T-cell (primary cell): ENCODE measurements around the gene PRKCD. TPM values are rescaled to one million over a fixed set of nuclear protein-coding genes. Genes with fewer than 3 reads are reported as not detected.

Source experiments
- ATAC-seq, 4 experiments: fragments of 200-7000 bp in 3 of 4; fragments of 150-1000 bp in 1 of 4; cut with Tn5 transposase; replicated peaks in 1 of 4; 1 replicate in 3 of 4; 2 replicates in 1 of 4; pipeline ENCODE4 v1.10.0; 2021; ENCODE audit warnings: moderate library complexity in 3 of 4, mild to moderate bottlenecking in 2 of 4, moderate number of reproducible peaks in 1 of 4
- CTCF ChIA-PET, 2 donors: fragments of 300-600 bp; sonication (Branson Sonifier 250); formaldehyde crosslinking; loops; one replicate each; lab custom pipeline; 2022; ENCODE audit warnings: antibody characterized with exemption in 2 of 2; lab: Charles Lee
- POLR2A ChIA-PET, 2 donors: fragments of 300-600 bp; sonication (Branson Sonifier 250); formaldehyde crosslinking; loops; one replicate each; lab custom pipeline; 2022; ENCODE audit warnings: antibody characterized with exemption in 2 of 2; lab: Charles Lee
- DNase-seq, 35 experiments: peaks; one replicate each; pipeline versions ENCODE4 v3.0.0 to v3.0.0-alpha.2; 2013 to 2023
- H3K27ac ChIP-seq: one replicate; pipeline ENCODE4 v1.5.1; 2013; ENCODE audit warnings: low read length
- H3K27me3 ChIP-seq, 2 experiments: replicated peaks in 1 of 2; 1 replicate in 1 of 2; 2 replicates in 1 of 2; pipeline versions ENCODE4 v1.6.1 to v1.7.0; 2013; ENCODE audit warnings: low read length in 1 of 2, mixed read lengths in 1 of 2; ENCODE audit not compliant: control insufficient read depth in 2 of 2, insufficient read depth in 2 of 2; ENCODE audit errors: extremely low read depth in 1 of 2
- H3K36me3 ChIP-seq, 2 donors: 1 replicate in 1 of 2; 2 replicates in 1 of 2; pipeline versions ENCODE4 v1.6.1 to v1.7.0; 2013; ENCODE audit warnings: low read length in 1 of 2; ENCODE audit not compliant: control insufficient read depth in 2 of 2, insufficient read depth in 1 of 2; ENCODE audit errors: extremely low read depth in 1 of 2
- H3K4me1 ChIP-seq, 2 experiments: 1 replicate in 1 of 2; 2 replicates in 1 of 2; pipeline versions ENCODE4 v1.6.1 to v1.7.0; 2013; ENCODE audit warnings: low read length in 2 of 2, mixed read lengths in 1 of 2; ENCODE audit not compliant: insufficient read depth in 2 of 2, control insufficient read depth in 1 of 2; ENCODE audit errors: extremely low read depth in 1 of 2
- H3K4me3 ChIP-seq, 2 donors: 1 replicate in 1 of 2; 2 replicates in 1 of 2; pipeline versions ENCODE4 v1.5.1 to v1.7.0; 2013; ENCODE audit warnings: mild to moderate bottlenecking in 2 of 2, low read length in 1 of 2, moderate library complexity in 1 of 2; ENCODE audit not compliant: control insufficient read depth in 1 of 2; ENCODE audit errors: extremely low read depth in 1 of 2
- H3K9me3 ChIP-seq: 2 replicates; pipeline ENCODE4 v1.7.0; 2013
- H3K27ac Mint-ChIP-seq, 2 donors: one replicate each; pipeline ENCODE4 v1.8.0; 2020 to 2021; ENCODE audit warnings: mild to moderate bottlenecking in 2 of 2, mixed read lengths in 2 of 2
- H3K27me3 Mint-ChIP-seq, 2 donors: one replicate each; pipeline ENCODE4 v1.8.0; 2021 to 2022; ENCODE audit warnings: mixed read lengths in 2 of 2
- H3K36me3 Mint-ChIP-seq: one replicate; pipeline ENCODE4 v1.8.0; 2021; ENCODE audit warnings: mixed read lengths
- H3K4me1 Mint-ChIP-seq, 3 donors: one replicate each; pipeline ENCODE4 v1.8.0; 2020 to 2022; ENCODE audit warnings: mixed read lengths in 3 of 3, mild to moderate bottlenecking in 1 of 3
- H3K4me3 Mint-ChIP-seq, 3 donors: one replicate each; pipeline ENCODE4 v1.8.0; 2020 to 2022; ENCODE audit warnings: mild to moderate bottlenecking in 3 of 3, mixed read lengths in 3 of 3, moderate library complexity in 3 of 3
- H3K9me3 Mint-ChIP-seq, 3 donors: one replicate each; pipeline ENCODE4 v1.8.0; 2020 to 2022; ENCODE audit warnings: mixed read lengths in 3 of 3
- WGBS: methylation state at CpG from one replicate; pipeline ENCODE4 v1.1.5; 2013; ENCODE audit warnings: missing lambda C conversion rate; ENCODE audit not compliant: insufficient coverage; 5-methylcytosine and 5-hydroxymethylcytosine counted together
- total RNA-seq, 35 experiments: library from RNA in 6 of 35; stranded (reverse) in 6 of 35; fragments of 120-200 nt in 1 of 35; gene quantifications; one replicate each; pipeline versions ENCODE4 v1.2.1 to v1.2.4 and lab custom pipeline; 2013 to 2026

PRKCD gene
- total RNA-seq, 5 donors from 2014 or later (not counting 1 experiment from before 2014, with no cell fraction given) = 15.3 to 23.3 (median 19.2) TPM

GRCh38 chr3:53224026-53224425 is 63.0 kb downstream of the PRKCD start:
- no peaks in the 10 kb centered on the region for H3K9me3 ChIP-seq
- H3K4me3 Mint-ChIP-seq = no peak overlapping the region
- ATAC-seq = no peak
- 100% methylated on average over 3 of the region's 5 CpGs for WGBS
- H3K27ac ChIP-seq = no peak overlapping the region
- no peak overlapping the region for H3K27ac Mint-ChIP-seq
- ChIA-PET POLR2A (interaction anchor here (0.5 to 0.6 kb wide), 2 partner anchors 24 to 88 kb away, joined by 6 to 8 read pairs; no protein-coding TSS in a partner anchor), CTCF (interaction anchor here in 1 of 2 donors (0.6 kb wide), 1 partner anchor 50 kb away, joined by 6 read pairs; no protein-coding TSS in a partner anchor)
- no peaks in the 10 kb centered on the region for H3K27me3 Mint-ChIP-seq
- H3K4me3 ChIP-seq = no peak overlapping the region
- peaks cover 16 to 47% of the 10 kb centered on the region in 2 donors for H3K36me3 ChIP-seq
- no peaks in the 10 kb centered on the region for H3K4me1 ChIP-seq
- peaks cover 32% of the 10 kb centered on the region for H3K36me3 Mint-ChIP-seq
- peaks cover 4 to 5% (median 4%) of the 10 kb centered on the region in 3 donors for H3K4me1 Mint-ChIP-seq
- DNase-seq = no peak
- no peaks in the 10 kb centered on the region for H3K9me3 Mint-ChIP-seq
- H3K27me3 ChIP-seq = no peaks in the 10 kb centered on the region

GRCh38 chr3:53224536-53224935 is 63.5 kb downstream of the PRKCD start:
- ATAC-seq = no peak
- H3K36me3 Mint-ChIP-seq = peaks cover 32% of the 10 kb centered on the region

GRCh38 chr3:53225181-53225580 is 64.2 kb downstream of the PRKCD start:
- ChIA-PET CTCF (no interaction called here), POLR2A (no interaction called here)
- no peaks in the 10 kb centered on the region for H3K4me1 ChIP-seq
- no peaks in the 10 kb centered on the region for H3K9me3 ChIP-seq
- no peak for ATAC-seq
- H3K36me3 ChIP-seq = peaks cover 26 to 59% of the 10 kb centered on the region in 2 donors
- peaks cover 0 to under 1% (median 0%) of the 10 kb centered on the region in 3 donors for H3K4me1 Mint-ChIP-seq
- H3K4me3 ChIP-seq = no peak overlapping the region
- no peak for DNase-seq
- no peak overlapping the region for H3K4me3 Mint-ChIP-seq
- H3K36me3 Mint-ChIP-seq = peaks cover 32% of the 10 kb centered on the region
- 97% methylated on average over 3 of the region's 6 CpGs for WGBS
- H3K9me3 Mint-ChIP-seq = no peaks in the 10 kb centered on the region
- H3K27ac Mint-ChIP-seq = no peak overlapping the region
- H3K27ac ChIP-seq = no peak overlapping the region
- H3K27me3 ChIP-seq = no peaks in the 10 kb centered on the region
- H3K27me3 Mint-ChIP-seq = no peaks in the 10 kb centered on the region

More at GRCh38 chr3:53224536-53224935, 63.5 kb downstream of the PRKCD start:
- Histone ChIP-seq H3K4me3 (no peak overlapping the region), H3K27ac (no peak overlapping the region), H3K9me3 (no peaks in the 10 kb centered on the region), H3K4me1 (no peaks in the 10 kb centered on the region), H3K27me3 (no peaks in the 10 kb centered on the region), H3K36me3 (peaks cover 20 to 52% of the 10 kb centered on the region in 2 donors)
- ChIA-PET POLR2A (no interaction called here), CTCF (no interaction called here)
- Mint-ChIP-seq H3K27ac (no peak overlapping the region), H3K4me1 (peaks cover 4 to 5% (median 4%) of the 10 kb centered on the region in 3 donors), H3K9me3 (no peaks in the 10 kb centered on the region), H3K27me3 (no peaks in the 10 kb centered on the region), H3K4me3 (no peak overlapping the region)
- WGBS = 90% methylated on average over 4 of the region's 5 CpGs
- DNase-seq = no peak

DNA sequence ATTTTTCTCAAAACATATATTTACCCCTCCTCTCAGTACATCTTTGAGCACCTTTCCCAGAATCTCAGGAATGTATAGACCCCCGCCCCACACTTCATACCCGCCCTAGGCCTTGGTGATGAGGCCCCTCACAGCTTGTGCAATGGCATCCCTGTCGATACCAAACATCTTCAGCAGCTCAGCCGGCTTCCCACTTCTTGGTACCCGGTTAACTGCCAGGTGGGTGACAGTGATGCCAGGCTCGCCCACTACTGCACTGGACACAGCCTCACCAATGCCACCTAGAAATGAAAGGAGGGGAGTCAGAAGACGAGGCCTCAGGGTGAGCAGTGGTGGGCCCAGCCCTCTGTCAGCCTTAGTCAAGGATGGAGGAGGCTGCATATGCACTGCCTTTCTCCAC is 64.6 kb downstream of the PRKCD start:
- POLR2A ChIA-PET = no interaction called here
- H3K4me1 ChIP-seq = no peaks in the 10 kb centered on the region
- H3K9me3 ChIP-seq = no peaks in the 10 kb centered on the region
- no peak overlapping the region for H3K27ac Mint-ChIP-seq
- no peaks in the 10 kb centered on the region for H3K9me3 Mint-ChIP-seq
- H3K27me3 ChIP-seq = no peaks in the 10 kb centered on the region
- DNase-seq (no peak), ATAC-seq (no peak)
- H3K36me3 ChIP-seq = peaks cover 27 to 64% of the 10 kb centered on the region in 2 donors
- 94% methylated on average over 6 of the region's 7 CpGs for WGBS
- CTCF ChIA-PET = no interaction called here
- no peak overlapping the region for H3K4me3 Mint-ChIP-seq
- no peaks in the 10 kb centered on the region for H3K4me1 Mint-ChIP-seq
- no peaks in the 10 kb centered on the region for H3K27me3 Mint-ChIP-seq
- no peak overlapping the region for H3K4me3 ChIP-seq
- peaks cover 32% of the 10 kb centered on the region for H3K36me3 Mint-ChIP-seq
- H3K27ac ChIP-seq = no peak overlapping the region

GRCh38 chr3:53226142-53226840 is 65.3 kb downstream of the PRKCD start:
- no peaks in the 10 kb centered on the region for H3K4me1 ChIP-seq
- peaks cover 34% of the 10 kb centered on the region for H3K36me3 Mint-ChIP-seq
- H3K27me3 Mint-ChIP-seq = no peaks in the 10 kb centered on the region
- CTCF ChIA-PET = interaction anchor here in 1 of 2 donors (0.6 kb wide), 1 partner anchor 28 kb away, joined by 3 read pairs; no protein-coding TSS in a partner anchor
- H3K4me1 Mint-ChIP-seq = no peaks in the 10 kb centered on the region
- no peak overlapping the region for H3K4me3 Mint-ChIP-seq
- WGBS = 91% methylated on average over 7 of the region's 12 CpGs
- H3K27me3 ChIP-seq = no peaks in the 10 kb centered on the region
- no peaks in the 10 kb centered on the region for H3K9me3 Mint-ChIP-seq
- ATAC-seq (no peak), DNase-seq (no peak)
- no peak overlapping the region for H3K4me3 ChIP-seq
- no peak overlapping the region for H3K27ac ChIP-seq
- H3K27ac Mint-ChIP-seq = no peak overlapping the region
- POLR2A ChIA-PET = no interaction called here
- peaks cover 27 to 70% of the 10 kb centered on the region in 2 donors for H3K36me3 ChIP-seq
- no peaks in the 10 kb centered on the region for H3K9me3 ChIP-seq

GRCh38 chr3:53226841-53227407 is 65.9 kb downstream of the PRKCD start:
- Mint-ChIP-seq H3K4me1 (no peaks in the 10 kb centered on the region), H3K36me3 (peaks cover 36% of the 10 kb centered on the region), H3K9me3 (no peaks in the 10 kb centered on the region), H3K4me3 (no peak overlapping the region), H3K27me3 (no peaks in the 10 kb centered on the region), H3K27ac (no peak overlapping the region)
- H3K4me1 ChIP-seq = no peaks in the 10 kb centered on the region
- no peak overlapping the region for H3K27ac ChIP-seq
- no peak for ATAC-seq
- no peak overlapping the region for H3K4me3 ChIP-seq
- ChIA-PET CTCF (interaction anchor here in 1 of 2 donors (0.6 kb wide), 1 partner anchor 27 kb away, joined by 3 read pairs; no protein-coding TSS in a partner anchor), POLR2A (no interaction called here)
- H3K9me3 ChIP-seq = no peaks in the 10 kb centered on the region
- no peak for DNase-seq
- WGBS = 100% methylated on average over 5 of the region's 17 CpGs
- H3K27me3 ChIP-seq = no peaks in the 10 kb centered on the region
- peaks cover 30 to 76% of the 10 kb centered on the region in 2 donors for H3K36me3 ChIP-seq
